Activated CD8-positive, alpha-beta T cell treated with anti-CD3 and anti-CD28 coated beads for 36 hours (primary cell): ENCODE measurements around the gene SLC4A1. TPM values are rescaled to one million over a fixed set of nuclear protein-coding genes. Genes with fewer than 3 reads are reported as not detected.

Experiments used
- ATAC-seq: fragments of 200-7000 bp; cut with Tn5 transposase; one replicate; pipeline ENCODE4 v1.10.0; 2021; ENCODE audit warnings: mild to moderate bottlenecking, moderate library complexity
- CTCF ChIA-PET: fragments of 350-600 bp; sonication (Branson Sonifier 250); formaldehyde crosslinking; loops from one replicate; lab custom pipeline; 2021; ENCODE audit warnings: antibody characterized with exemption; lab: Charles Lee
- POLR2A ChIA-PET: fragments of 350-600 bp; sonication (Branson Sonifier 250); formaldehyde crosslinking; loops from one replicate; lab custom pipeline; 2021; ENCODE audit warnings: antibody characterized with exemption; lab: Charles Lee
- DNase-seq: peaks from one replicate; pipeline ENCODE4 v3.0.0-alpha.2; 2020
- H3K27ac Mint-ChIP-seq: one replicate; pipeline ENCODE4 v1.8.0; 2021; ENCODE audit warnings: mild to moderate bottlenecking, mixed read lengths
- H3K27me3 Mint-ChIP-seq: one replicate; pipeline ENCODE4 v1.8.0; 2021; ENCODE audit warnings: mixed read lengths
- H3K36me3 Mint-ChIP-seq: one replicate; pipeline ENCODE4 v1.8.0; 2021; ENCODE audit warnings: low read depth, mixed read lengths
- H3K4me1 Mint-ChIP-seq: one replicate; pipeline ENCODE4 v1.8.0; 2021; ENCODE audit warnings: low read depth, mixed read lengths
- H3K4me3 Mint-ChIP-seq: one replicate; pipeline ENCODE4 v1.8.0; 2021; ENCODE audit warnings: mild to moderate bottlenecking, moderate library complexity, mixed read lengths
- H3K9me3 Mint-ChIP-seq: one replicate; pipeline ENCODE4 v1.8.0; 2021; ENCODE audit warnings: mixed read lengths
- CTCF ChIP-seq: fragments of 200-600 bp; IDR thresholded peaks from one replicate; pipeline ENCODE4 v1.8.0; 2022; ENCODE audit warnings: antibody characterized with exemption, mild to moderate bottlenecking
- intact Hi-C: fragments of 100-400 bp; cut with micrococcal nuclease; formaldehyde crosslinking; loops from one replicate; pipeline ENCODE4 v1.10.0; 2022
- total RNA-seq, 2 experiments: library from RNA; stranded (reverse); gene quantifications; one replicate each; pipeline ENCODE4 v1.2.3, GENCODE V29; 2021

SLC4A1 gene
- total RNA-seq, 2 experiments from 2014 or later = not detected

GRCh38 chr17:44282264-44282663 lies 14.3 kb upstream of the SLC4A1 start:
- TF ChIP-seq CTCF = no peak
- Mint-ChIP-seq H3K9me3 (no peaks in the 10 kb centered on the region), H3K4me1 (peaks cover 10% of the 10 kb centered on the region), H3K27me3 (no peaks in the 10 kb centered on the region), H3K36me3 (no peaks in the 10 kb centered on the region), H3K4me3 (no peak overlapping the region), H3K27ac (no peak overlapping the region)
- CTCF ChIA-PET = interaction anchor here (1.2 kb wide), 1 partner anchor 28 kb away, joined by 3 read pairs; no protein-coding TSS in a partner anchor
- intact Hi-C loops = no loop called here
- no peak for ATAC-seq
- POLR2A ChIA-PET = interaction anchor here (1.2 kb wide), 1 partner anchor 10 kb away, joined by 4 read pairs; no protein-coding TSS in a partner anchor
- DNase-seq = no peak

- H3K36me3 Mint-ChIP-seq = no peaks in the 10 kb centered on the region
- ATAC-seq (no peak), DNase-seq (no peak)
- no peak overlapping the region for H3K27ac Mint-ChIP-seq
- intact Hi-C loops = no loop called here
- H3K4me3 Mint-ChIP-seq = no peak overlapping the region
- CTCF ChIA-PET = interaction anchor here (1.2 to 1.4 kb wide), 3 partner anchors 27 to 64 kb away, joined by 3 read pairs; partner anchors contain the start of gene GRN
- no peaks in the 10 kb centered on the region for H3K27me3 Mint-ChIP-seq
- peaks cover 10% of the 10 kb centered on the region for H3K4me1 Mint-ChIP-seq
- H3K9me3 Mint-ChIP-seq = no peaks in the 10 kb centered on the region
- POLR2A ChIA-PET = interaction anchor here (1.2 kb wide), 1 partner anchor 11 kb away, joined by 4 read pairs; no protein-coding TSS in a partner anchor
- TF ChIP-seq CTCF = no peak
Observed at GRCh38 chr17:44281570-44281969, 13.6 kb upstream of the SLC4A1 start.

- no peaks in the 10 kb centered on the region for H3K9me3 Mint-ChIP-seq
- no peak overlapping the region for H3K4me3 Mint-ChIP-seq
- DNase-seq = no peak
- no peak overlapping the region for H3K27ac Mint-ChIP-seq
- no peaks in the 10 kb centered on the region for H3K36me3 Mint-ChIP-seq
- ChIA-PET CTCF (interaction anchor here (1.2 to 1.5 kb wide), 3 partner anchors 13 to 65 kb away, joined by 3 to 5 read pairs (median 3); partner anchors contain the start of gene GRN), POLR2A (interaction anchor here (0.8 kb wide), 1 partner anchor 107 kb away, joined by 3 read pairs; no protein-coding TSS in a partner anchor)
- ATAC-seq = no peak
- no peak for TF ChIP-seq CTCF
- no peaks in the 10 kb centered on the region for H3K27me3 Mint-ChIP-seq
- peaks cover 10% of the 10 kb centered on the region for H3K4me1 Mint-ChIP-seq
- intact Hi-C loops = no loop called here
Observed at GRCh38 chr17:44280392-44280937, 12.5 kb upstream of the SLC4A1 start.

- Mint-ChIP-seq H3K4me1 (peaks cover 10% of the 10 kb centered on the region), H3K36me3 (no peaks in the 10 kb centered on the region), H3K9me3 (no peaks in the 10 kb centered on the region), H3K4me3 (no peak overlapping the region), H3K27ac (no peak overlapping the region), H3K27me3 (no peaks in the 10 kb centered on the region)
- intact Hi-C loops = no loop called here
- TF ChIP-seq CTCF = no peak
- ATAC-seq = peak; percentile 78
- ChIA-PET CTCF (interaction anchor here (1.4 to 1.5 kb wide), 2 partner anchors 13 to 51 kb away, joined by 3 to 5 read pairs; no protein-coding TSS in a partner anchor), POLR2A (interaction anchor here (0.8 kb wide), 2 partner anchors 108 to 158 kb away, joined by 3 to 4 read pairs; no protein-coding TSS in a partner anchor)
- peak; percentile 46 for DNase-seq
Observed at GRCh38 chr17:44279666-44280391, 11.9 kb upstream of the SLC4A1 start.
